DMS53 treated with DMSO at 0.1 percent for 48 hours (cell line): Measurements from ENCODE around the gene RFT1.

ENCODE experiments used
- DNase-seq: peaks from one replicate; lab custom pipeline; 2025; ENCODE audit not compliant: unreplicated experiment; lab: John Stamatoyannopoulos, UW

RFT1 gene

GRCh38 chr3:53150247-53151085 is 20.2 kb upstream of the RFT1 start:
- DNase-seq = no peak

DNA sequence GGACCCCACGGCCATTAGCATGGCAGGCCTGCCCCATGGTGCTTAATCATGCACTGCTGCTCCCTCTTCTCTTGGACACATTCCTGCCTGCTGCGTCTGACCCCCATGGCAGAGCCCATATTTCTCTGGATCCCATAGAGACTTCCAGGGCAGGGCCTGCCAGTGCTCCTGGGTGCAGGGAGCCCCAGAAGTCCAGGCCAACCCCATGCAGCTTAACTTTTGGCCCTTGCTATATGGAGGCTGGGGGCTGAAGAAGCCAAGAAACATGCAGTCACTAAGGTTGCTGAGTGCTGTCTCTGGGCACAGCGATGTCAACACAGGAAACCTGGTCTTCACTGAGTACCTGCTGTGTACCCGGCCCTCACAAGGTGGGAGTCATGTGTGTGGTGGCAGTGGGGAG is 19.5 kb upstream of the RFT1 start:
- no peak for DNase-seq

- no peak for DNase-seq
Measured at GRCh38 chr3:53149006-53149690, 18.9 kb upstream of the RFT1 start.

DNA sequence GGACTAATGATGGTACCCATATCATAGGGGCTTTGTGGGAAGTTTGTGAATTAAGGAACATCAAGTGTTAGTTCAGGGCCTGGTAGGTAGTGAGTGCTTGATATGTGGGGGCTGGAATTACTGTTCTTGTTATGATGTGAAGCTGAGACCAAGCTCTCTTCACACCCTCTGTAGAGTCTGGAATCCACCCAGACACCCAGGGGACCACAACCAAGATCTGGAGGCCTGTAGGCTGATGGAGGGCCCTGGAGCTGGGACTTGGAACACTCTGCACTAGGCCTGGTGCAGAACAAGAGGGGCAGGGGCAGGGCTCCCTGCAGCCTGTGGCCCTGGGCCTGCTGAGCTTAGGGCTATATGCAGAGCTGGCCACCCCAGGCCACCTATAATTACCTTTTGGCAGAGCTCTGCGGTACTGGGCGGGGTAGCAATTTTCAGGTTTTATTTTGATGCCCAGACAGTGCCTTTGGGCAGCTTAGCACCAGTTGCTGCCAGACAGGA is 17.7 kb upstream of the RFT1 start:
- no peak for DNase-seq

GRCh38 chr3:53147151-53147902 is 17.1 kb upstream of the RFT1 start:
- DNase-seq = no peak

GRCh38 chr3:53146319-53146891 is 16.2 kb upstream of the RFT1 start:
- no peak for DNase-seq

- DNase-seq = peak; percentile 37
Measured at GRCh38 chr3:53145713-53146080, 15.5 kb upstream of the RFT1 start.

GRCh38 chr3:53144862-53145712 is 14.9 kb upstream of the RFT1 start:
- peak; percentile 37 for DNase-seq

DNA sequence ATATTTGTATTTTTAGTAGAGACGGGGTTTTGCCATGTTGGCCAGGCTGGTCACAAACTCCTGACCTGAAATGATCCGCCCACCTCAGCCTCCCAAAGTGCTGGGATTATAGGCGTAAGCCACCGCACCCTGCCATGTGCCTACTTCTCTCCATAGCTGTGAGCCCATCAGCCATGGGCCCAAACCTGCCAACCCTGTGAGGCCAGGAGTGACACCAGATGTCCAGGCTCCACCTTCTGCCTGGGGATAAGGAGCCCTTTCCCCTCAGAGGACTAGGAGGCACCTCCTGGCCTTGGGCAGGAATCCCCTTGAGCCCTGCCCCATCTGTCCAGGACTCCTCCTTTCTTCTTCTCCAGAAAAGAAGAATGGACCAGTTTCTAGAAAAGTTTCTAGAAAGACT is 14.2 kb upstream of the RFT1 start:
- no peak for DNase-seq

- no peak for DNase-seq
Measured at GRCh38 chr3:53142986-53143385, 12.8 kb upstream of the RFT1 start.

GRCh38 chr3:53140847-53141845 is 10.9 kb upstream of the RFT1 start:
- DNase-seq = no peak

DNA sequence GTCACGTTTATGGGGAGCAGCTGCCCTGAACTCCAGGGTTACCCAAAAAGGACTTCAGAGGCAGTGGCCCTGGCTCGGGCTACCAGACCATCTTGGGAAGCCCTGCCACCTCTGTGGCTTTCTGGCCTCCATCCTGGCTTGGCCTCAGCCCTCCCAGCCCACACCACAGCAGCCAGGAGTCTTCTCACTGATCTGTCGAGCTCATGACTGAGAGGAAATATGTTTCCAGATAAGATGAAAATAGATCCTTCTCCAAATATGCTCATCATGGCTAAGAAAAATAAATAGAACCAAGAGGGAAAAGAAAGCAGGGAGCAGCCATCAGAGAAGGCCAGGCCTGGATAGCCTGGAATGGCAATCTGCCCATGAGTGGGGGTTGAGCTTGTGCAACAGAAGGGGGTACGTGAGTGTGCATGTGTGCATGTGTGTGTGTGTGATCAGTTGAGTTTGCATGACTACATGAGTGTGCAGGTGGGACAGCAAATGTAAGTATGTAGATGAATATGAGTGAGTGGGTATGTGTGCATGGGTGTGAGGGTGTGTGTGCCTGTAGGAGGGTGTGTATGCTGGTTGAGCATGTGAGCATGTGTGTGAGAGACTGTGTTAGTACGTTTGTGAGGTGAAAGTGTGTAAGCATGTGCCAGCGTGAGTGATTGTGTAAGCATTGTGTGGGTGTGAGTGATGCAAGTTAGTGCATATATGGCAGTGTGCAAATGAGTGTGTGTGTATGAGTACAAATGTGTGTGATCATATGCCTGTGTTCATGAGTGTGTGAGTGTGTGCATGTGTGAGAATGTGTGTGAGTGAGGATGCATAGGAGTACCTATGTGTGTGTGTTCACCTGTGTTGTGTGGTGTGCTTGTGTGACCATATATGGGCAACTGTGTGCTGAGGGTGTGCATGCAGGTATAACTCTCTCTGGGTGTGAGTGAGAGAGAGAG is 9.9 kb upstream of the RFT1 start:
- DNase-seq = no peak

- DNase-seq = no peak
Measured at GRCh38 chr3:53137835-53138446, 7.7 kb upstream of the RFT1 start.

- peak; percentile 6 for DNase-seq
Measured at GRCh38 chr3:53137221-53137620, 7.0 kb upstream of the RFT1 start.

GRCh38 chr3:53134631-53135232 is 4.5 kb upstream of the RFT1 start:
- peak; percentile 16 for DNase-seq

DNA sequence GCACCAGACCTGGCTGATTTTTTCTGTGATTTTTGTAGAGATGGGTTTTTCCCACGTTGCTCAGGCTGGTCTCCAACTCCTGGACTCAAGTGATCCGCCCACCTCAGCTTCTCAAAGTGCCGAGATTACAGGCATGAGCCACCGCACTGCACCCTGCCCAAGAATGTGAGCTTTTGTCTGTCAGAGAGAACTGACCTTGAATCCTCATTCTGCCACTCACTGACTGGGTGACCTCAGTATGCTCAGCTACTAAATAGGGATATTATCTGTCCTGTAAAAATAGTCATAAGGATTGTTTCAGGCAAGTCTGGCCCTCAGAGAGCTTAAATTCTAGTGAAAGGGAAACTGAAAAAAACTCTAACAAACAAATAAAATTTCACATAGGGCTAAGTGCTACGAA is 2.1 kb upstream of the RFT1 start:
- no peak for DNase-seq

GRCh38 chr3:53131096-53131495 is 861 bp upstream of the RFT1 start:
- DNase-seq = no peak
